ENCODE measurements around the gene SPIN1.

Gene SPIN1

GRCh38 chr9:88502552-88503034 lies 114.3 kb downstream of the SPIN1 start:
- DNase-seq, result no peak

- no peak for DNase-seq
These were observed 115.0 kb downstream of the SPIN1 start for GRCh38 chr9:88503081-88503844.

- DNase-seq, result no peak
These were observed 115.9 kb downstream of the SPIN1 start for GRCh38 chr9:88503845-88504764.

GRCh38 chr9:88508326-88508725 lies 120.1 kb downstream of the SPIN1 start:
- DNase-seq, result no peak

- DNase-seq, result no peak
These were observed 123.7 kb downstream of the SPIN1 start for GRCh38 chr9:88511906-88512305.

- no peak for DNase-seq
These were observed 126.0 kb downstream of the SPIN1 start for GRCh38 chr9:88514247-88514646.

GRCh38 chr9:88521308-88521707 lies 133.1 kb downstream of the SPIN1 start:
- no peak for DNase-seq

GRCh38 chr9:88522360-88522759 lies 134.1 kb downstream of the SPIN1 start:
- DNase-seq, result no peak

- DNase-seq, result no peak
These were observed 134.8 kb downstream of the SPIN1 start for GRCh38 chr9:88523056-88523455.

GRCh38 chr9:88524911-88525310 lies 136.7 kb downstream of the SPIN1 start:
- DNase-seq, result no peak

GRCh38 chr9:88527618-88528017 lies 139.4 kb downstream of the SPIN1 start:
- DNase-seq, result no peak

Data from bone marrow (tissue), 2 donors.